CMK (cell line): ENCODE measurements around the gene C2CD4A.

Experiments
- DNase-seq: peaks from one replicate; pipeline ENCODE4 v3.0.0-alpha.2; 2010; ENCODE audit warnings: low read depth

Gene C2CD4A

DNA sequence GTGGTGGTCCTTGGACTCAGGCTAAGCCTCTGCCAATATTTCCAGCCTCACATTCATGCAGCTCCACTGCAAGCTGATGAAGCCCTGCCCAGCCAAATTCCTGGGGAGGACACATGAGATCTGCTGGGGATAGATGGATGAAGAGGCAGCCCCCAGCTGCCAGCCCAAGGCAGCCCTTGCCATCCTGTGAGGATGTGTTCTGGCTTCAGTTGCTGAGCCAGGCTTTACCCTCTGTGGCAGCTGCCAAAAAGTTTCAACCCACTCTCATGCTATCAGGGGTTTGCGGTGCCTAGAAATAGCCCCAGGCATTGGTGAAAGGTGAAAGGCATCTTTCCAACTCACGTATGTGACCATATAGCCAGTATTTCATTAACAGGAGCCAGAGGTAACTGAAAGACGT is 37.6 kb downstream of the C2CD4A start:
- no peak for DNase-seq

GRCh38 chr15:62104846-62105245 is 38.1 kb downstream of the C2CD4A start:
- DNase-seq = no peak

DNA sequence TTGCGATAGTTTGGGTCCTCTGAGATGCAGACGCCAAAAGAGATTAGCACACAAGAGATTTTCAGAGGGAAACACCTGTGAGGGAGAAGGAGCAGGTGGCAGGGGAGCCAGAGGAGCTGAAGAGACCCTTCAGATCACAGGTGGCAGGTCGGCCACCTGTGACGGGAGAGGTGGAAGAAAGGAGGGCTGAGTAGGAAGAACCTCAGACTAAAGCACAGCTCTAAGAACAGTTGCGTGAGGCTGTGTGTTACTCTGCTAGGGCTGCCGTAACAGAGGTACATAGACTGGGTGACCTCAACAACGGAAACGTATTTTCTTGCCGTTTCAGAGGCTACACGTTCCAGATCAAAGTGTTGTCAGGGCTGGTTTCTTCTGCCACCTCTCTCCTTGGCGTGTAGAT is 38.5 kb downstream of the C2CD4A start:
- DNase-seq = no peak

DNA sequence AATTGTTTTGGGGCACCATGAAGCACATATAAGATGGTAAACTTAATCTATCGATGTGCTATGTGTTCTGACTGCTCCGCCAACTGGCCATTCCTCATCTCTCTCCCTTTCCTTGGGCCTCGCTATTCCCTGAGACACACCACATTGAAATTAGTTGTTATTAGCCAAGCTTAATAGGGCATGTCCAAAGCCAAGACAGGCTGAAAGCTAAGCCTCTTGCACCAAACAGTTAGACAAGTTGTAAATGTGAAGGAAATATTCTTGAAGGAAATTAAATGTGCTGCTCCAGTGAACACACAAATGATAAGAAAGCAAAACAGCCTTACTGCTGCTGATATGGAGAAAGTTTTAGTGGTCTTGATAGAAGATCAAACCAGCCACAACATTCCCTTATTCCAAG is 39.3 kb downstream of the C2CD4A start:
- no peak for DNase-seq

DNA sequence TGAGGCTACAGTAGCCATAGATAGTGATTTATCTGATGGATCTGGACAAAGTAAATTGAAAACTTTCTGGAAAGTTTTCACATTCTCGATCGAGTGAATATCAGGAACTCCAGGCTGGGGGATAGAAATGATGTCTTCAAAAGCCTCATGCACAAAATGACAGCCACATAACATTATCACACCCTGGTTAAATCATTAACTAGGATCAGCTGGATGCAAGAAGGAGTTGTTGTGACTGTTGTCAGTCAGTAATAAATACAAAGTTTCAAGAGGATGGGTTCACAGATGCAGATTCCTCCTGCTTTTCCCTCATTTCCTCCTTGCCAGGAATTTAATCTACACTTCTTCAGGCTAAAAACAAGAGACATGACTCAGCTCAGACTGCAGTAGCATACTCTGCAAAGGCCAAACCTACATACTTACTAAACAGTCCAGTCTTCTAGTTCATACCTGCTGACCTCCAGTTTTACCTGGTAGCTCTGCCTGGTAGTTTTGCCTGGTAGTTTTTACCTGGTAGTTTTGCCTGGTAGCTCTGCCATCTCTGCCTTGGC is 40.9 kb downstream of the C2CD4A start:
- DNase-seq = no peak

GRCh38 chr15:62108411-62108810 is 41.6 kb downstream of the C2CD4A start:
- DNase-seq = no peak

DNA sequence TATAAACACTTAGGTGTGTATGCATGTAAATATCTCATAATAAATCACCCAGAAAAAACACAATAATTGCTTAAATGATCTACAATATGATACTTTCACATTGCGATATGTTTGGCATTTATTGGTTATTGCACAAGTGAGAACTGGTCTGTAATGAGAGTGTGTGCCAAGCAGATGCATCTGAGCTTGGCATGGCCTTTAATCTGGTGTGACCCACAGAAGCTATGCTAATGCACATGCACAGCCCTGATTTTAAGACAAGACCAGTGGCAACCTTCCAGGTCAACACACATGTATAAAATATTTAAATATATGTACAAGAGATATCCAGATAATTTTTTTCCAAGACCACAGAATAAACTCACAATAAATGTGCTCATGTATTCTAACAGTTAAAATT is 42.7 kb downstream of the C2CD4A start:
- DNase-seq = no peak

GRCh38 chr15:62109982-62110851 is 43.4 kb downstream of the C2CD4A start:
- no peak for DNase-seq

DNA sequence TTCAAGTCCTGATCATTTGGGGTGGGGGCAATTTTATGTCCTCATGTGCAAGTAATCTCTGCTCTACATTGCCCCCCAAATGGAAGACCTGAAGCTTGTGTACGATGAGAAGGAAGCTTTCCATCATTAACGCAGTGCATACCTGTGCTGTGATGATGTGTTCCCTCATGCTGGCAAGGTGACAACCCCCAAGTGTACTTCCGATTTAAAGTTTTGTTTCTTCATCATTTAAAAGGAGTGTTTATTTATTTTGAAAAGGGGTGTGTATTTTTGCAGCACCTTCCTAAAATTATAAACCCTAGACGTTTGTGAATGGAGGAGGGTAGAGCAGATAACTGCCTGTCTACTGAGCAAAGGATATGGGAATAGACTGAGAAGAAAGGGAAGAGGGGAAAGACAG is 45.3 kb downstream of the C2CD4A start:
- no peak for DNase-seq

GRCh38 chr15:62112616-62113593 is 46.1 kb downstream of the C2CD4A start:
- DNase-seq = no peak

GRCh38 chr15:62115847-62116246 is 49.1 kb downstream of the C2CD4A start:
- no peak for DNase-seq

- DNase-seq = no peak
Measured at GRCh38 chr15:62118520-62119226, 51.9 kb downstream of the C2CD4A start.

- DNase-seq = no peak
Measured at GRCh38 chr15:62119227-62119864, 52.6 kb downstream of the C2CD4A start.

GRCh38 chr15:62119874-62120273 is 53.1 kb downstream of the C2CD4A start:
- no peak for DNase-seq
